GM21786 (cell line): Measurements from ENCODE around the gene ELOVL3.
"Not testable (repeated sequence)": the region's sequence is repeated elsewhere in the genome, so short reads cannot be mapped to it uniquely, and the experiment has no call there.

ENCODE experiments used
- ATAC-seq: cut with Tn5 transposase; IDR thresholded peaks from one replicate; pipeline ENCODE4 v1.9.1; 2021; ENCODE audit not compliant: unreplicated experiment

Gene ELOVL3

GRCh38 chr10:102225646-102226541 is at the start of gene ELOVL3:
Gene ELOVL3, plus strand, starts transcription at chr10:102226299. Its CDS starts 250 bp downstream, at chr10:102226549.
- ATAC-seq, result peak; percentile 86

- ATAC-seq, result no peak
These were observed 41.5 kb upstream of the ELOVL3 start for GRCh38 chr10:102184606-102185005.

- no peak for ATAC-seq
These were observed 40.8 kb upstream of the ELOVL3 start for GRCh38 chr10:102185272-102185671.

- no peak for ATAC-seq
These were observed 40.1 kb upstream of the ELOVL3 start for GRCh38 chr10:102185811-102186527.

- ATAC-seq, result no peak
These were observed 37.7 kb upstream of the ELOVL3 start for GRCh38 chr10:102188298-102188940.

GRCh38 chr10:102188941-102189898 is 36.9 kb upstream of the ELOVL3 start:
- ATAC-seq, result not testable (repeated sequence)

GRCh38 chr10:102191956-102192355 is 34.1 kb upstream of the ELOVL3 start:
- ATAC-seq, result no peak

GRCh38 chr10:102195296-102195870 is 30.7 kb upstream of the ELOVL3 start:
- no peak for ATAC-seq

- ATAC-seq, result no peak
These were observed 29.2 kb upstream of the ELOVL3 start for GRCh38 chr10:102196893-102197292.

GRCh38 chr10:102198027-102198426 is 28.1 kb upstream of the ELOVL3 start:
- no peak for ATAC-seq

- no peak for ATAC-seq
These were observed 25.1 kb upstream of the ELOVL3 start for GRCh38 chr10:102200751-102201640.

GRCh38 chr10:102202386-102202785 is 23.7 kb upstream of the ELOVL3 start:
- ATAC-seq, result no peak

- no peak for ATAC-seq
These were observed 17.6 kb upstream of the ELOVL3 start for GRCh38 chr10:102208311-102209035.

GRCh38 chr10:102211615-102212299 is 14.3 kb upstream of the ELOVL3 start:
- no peak for ATAC-seq

- ATAC-seq, result not testable (repeated sequence)
These were observed 12.5 kb upstream of the ELOVL3 start for GRCh38 chr10:102213599-102213998.

GRCh38 chr10:102219370-102219769 is 6.7 kb upstream of the ELOVL3 start:
- ATAC-seq, result no peak

- ATAC-seq, result no peak
These were observed 5.5 kb upstream of the ELOVL3 start for GRCh38 chr10:102220612-102221011.

GRCh38 chr10:102222797-102223196 is 3.3 kb upstream of the ELOVL3 start:
- no peak for ATAC-seq
